ENCODE measurements around the gene CYB5B.

- TF ChIP-seq CTCF (IDR thresholded peaks at IDR 0.05) (no peak), POLR2A (IDR thresholded peaks at IDR 0.05) (no peak)
Observed at GRCh38 chr16:69465881-69466280, 41.5 kb downstream of the CYB5B start.

Measured in thyroid gland (tissue), 4 donors.